Left forelimb (tissue), 1 donor: ENCODE data around the gene BBS1.
"Not testable (repeated sequence)": the region's sequence is repeated elsewhere in the genome, so short reads cannot be mapped to it uniquely, and the experiment has no call there.

Experiments
- DNase-seq: peaks from one replicate; pipeline ENCODE4 v3.0.0-alpha.2; 2018; ENCODE audit warnings: low spot score

Gene BBS1

GRCh38 chr11:66524304-66525040, 14.0 kb downstream of the BBS1 start:
- no peak for DNase-seq

DNA sequence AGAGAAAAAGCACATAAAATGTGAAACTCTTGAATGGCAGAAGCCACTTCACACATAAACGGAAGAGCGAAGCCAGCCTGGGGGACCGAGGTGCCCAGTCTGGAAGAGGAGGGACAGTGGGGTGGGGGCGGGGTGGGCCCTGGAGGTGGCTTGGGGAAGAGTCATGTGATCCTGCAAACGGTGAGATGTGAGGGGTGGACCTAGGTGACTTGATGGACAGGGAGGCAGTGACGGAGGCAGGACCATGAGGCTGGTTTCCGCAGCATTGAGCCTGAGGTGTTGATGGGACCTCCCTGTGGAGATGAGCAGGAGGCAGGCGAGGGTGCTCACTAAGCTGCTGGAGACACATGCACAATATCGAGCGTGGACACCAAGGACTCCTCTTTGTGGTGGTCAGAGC, 18.6 kb downstream of the BBS1 start:
- DNase-seq = no peak

DNA sequence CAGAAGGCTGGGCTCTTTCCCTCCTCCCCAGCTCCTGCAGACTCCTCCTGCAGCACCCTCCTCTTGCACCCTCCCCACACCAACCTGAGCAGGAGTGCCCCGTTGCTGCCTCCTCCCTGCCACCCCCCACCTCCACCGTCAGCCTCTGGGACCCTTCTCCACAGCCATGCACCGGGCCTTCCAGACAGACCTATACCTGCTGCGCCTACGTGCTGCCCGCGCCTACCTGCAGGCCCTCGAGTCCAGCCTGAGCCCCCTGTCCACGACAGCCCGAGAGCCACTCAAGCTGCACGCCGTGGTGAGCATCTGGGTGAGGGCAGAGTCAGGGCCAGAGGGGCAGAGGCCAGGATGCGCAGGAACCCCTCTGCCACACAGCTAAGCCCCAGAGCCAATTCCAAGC, 19.2 kb downstream of the BBS1 start:
- no peak for DNase-seq

DNA sequence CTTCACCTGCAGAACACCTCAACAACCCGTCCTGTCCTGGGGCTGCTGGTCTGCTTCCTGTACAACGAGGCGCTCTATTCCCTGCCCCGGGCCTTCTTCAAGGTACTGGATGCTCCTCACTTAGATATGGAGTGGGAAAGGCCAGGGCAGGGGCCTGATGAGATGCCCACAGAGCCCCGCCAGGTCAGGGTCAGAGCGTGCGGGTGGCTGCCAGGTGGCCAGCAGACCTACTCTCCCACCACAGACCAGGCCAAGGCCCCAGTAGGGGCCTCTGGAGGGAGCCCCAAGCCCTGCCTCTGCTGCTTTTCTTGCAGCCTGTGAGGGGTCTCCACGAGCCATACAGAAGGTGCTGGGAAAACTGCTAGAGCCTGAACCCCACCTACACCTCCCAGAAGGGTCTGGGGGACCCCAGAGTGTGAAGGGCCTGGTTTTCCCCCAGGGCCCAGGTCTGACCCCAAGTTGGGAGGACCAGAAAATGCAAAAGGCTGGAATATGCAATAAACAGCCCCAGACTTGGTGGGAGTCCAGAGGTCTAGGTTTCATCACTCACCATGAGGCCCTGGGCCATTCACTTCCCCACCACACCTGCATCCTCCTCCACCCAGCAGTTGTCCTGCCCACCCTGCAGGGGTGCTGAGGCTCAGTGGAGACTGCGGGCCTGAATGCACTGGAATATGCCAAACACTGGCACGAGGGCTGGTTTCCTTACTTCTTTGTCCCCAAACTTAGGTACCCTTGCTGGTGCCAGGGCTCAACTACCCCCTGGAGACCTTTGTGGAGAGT, 20.7 kb downstream of the BBS1 start:
- DNase-seq = no peak

- no peak for DNase-seq
Measured at GRCh38 chr11:66531841-66532240, 21.4 kb downstream of the BBS1 start.

GRCh38 chr11:66532784-66533183, 22.3 kb downstream of the BBS1 start:
- DNase-seq = no peak

- DNase-seq = peak; percentile 56
Measured at GRCh38 chr11:66539170-66539869, 28.9 kb downstream of the BBS1 start.

DNA sequence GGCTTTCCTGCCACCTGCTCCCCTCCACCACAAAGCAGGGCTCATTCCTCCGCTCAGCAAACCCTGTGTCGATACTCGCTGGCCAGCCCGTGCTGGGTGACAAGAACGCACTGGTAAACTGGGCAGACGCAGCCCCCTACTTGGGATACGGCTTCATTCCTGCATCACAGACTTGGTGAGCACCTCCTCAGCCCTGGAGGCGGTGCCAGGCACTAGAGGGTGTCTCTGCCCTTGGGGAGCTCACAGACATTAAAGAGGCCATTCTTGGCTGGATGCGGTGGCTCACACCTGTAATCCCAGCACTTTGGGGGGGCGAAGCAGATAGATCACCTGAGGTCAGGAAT, 29.4 kb downstream of the BBS1 start:
- peak; percentile 57 for DNase-seq

- not testable (repeated sequence) for DNase-seq
Measured at GRCh38 chr11:66540598-66540997, 30.2 kb downstream of the BBS1 start.

- DNase-seq = no peak
Measured at GRCh38 chr11:66541892-66542291, 31.5 kb downstream of the BBS1 start.

DNA sequence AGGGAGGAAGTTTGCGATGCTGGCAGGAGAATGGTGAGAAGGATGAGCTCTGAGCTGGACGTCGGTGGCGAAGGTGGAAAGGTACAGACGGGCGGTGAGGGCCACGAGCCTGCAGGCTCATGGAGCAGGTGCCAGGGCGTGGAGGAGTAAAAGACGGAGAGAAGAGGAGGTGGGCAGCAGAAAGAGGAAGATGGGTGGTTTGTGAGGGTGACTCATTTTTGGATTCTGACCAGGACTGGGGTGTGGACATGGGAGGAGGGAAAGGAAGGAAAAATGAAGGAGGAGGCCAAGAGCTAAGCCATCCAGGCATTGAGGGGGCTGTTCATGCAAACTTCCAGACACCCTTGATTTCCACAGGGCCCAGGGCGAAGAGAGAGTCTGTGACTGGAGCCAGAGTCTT, 31.9 kb downstream of the BBS1 start:
- DNase-seq = no peak

GRCh38 chr11:66543263-66544107, 33.0 kb downstream of the BBS1 start:
- DNase-seq = no peak

DNA sequence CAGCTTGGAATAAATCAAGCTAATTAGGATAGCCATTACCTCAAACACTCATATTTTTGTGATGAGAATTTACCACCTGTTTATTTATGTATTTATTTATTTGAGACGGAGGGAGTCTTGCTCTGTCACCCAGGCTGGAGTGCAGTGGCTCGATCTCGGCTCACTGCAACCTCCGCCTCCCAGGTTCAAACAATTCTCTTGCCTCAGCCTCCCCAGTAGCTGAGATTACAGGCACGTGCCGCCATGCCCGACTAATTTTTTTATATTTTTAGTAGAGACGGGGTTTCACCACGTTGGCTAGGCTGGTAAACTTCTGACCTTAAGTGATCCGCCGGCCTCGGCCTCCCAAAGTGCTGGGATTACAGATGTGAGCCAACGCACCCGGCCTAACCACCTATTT, 34.5 kb downstream of the BBS1 start:
- not testable (repeated sequence) for DNase-seq

- peak; percentile 94 for DNase-seq
Measured at GRCh38 chr11:66545701-66546367, 35.4 kb downstream of the BBS1 start, which contains the start of gene ZDHHC24. ZDHHC24 (minus strand) TSS chr11:66546048; CDS start chr11:66546003, 45 bp downstream.

DNA sequence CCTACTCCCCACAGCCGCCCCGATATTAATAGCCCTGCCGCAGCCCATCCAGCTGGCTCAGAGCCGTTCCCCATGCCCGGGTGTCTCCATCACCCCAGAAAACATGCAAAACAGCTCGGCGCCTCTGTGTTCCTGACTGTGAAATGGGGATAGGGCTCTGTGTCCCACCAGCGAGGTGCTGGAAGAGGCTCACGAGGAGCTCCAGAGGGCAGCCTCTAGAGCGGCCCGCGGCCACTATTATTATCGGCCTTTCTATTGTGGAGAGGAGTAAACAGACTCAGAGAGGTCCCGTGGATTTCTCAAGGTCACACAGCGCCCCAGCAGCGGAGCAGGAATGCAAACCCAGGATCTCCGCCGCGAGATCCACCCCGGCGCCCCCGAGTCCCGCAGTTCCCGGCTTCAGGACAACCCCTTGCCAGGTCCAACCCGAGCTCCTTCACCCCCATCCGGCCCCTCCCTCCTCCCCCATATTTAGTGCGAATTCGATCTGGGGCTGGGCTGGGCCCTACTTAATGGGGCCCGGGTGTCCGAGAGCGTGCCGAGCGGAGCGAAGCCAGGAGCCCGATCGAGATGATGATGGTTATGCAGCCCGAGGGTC, 36.0 kb downstream of the BBS1 start, which contains the start of gene ACTN3:
Gene ACTN3 (plus strand): TSS at position 536 of the 598 bp plus-strand sequence. CDS start 35 bp downstream, at position 571.
- DNase-seq = no peak

GRCh38 chr11:66546966-66547661, 36.7 kb downstream of the BBS1 start:
- DNase-seq = no peak

DNA sequence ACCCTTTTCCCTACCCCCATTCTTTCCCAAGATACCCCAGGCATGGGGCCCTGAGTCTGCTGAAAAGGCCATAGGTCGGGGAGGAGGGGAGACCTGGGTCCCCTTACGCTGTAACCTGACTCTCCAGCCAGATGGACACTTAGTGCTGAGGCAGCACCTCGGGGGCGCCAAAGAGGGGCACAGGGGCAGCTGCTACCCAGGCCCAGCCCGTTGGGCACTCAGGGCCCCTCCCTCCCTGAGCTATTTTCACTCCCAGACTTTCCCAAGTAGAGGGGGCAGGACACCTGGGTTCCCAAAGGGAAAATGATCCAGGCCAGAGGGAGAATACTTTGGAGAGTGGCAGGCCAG, 37.2 kb downstream of the BBS1 start:
- no peak for DNase-seq

DNA sequence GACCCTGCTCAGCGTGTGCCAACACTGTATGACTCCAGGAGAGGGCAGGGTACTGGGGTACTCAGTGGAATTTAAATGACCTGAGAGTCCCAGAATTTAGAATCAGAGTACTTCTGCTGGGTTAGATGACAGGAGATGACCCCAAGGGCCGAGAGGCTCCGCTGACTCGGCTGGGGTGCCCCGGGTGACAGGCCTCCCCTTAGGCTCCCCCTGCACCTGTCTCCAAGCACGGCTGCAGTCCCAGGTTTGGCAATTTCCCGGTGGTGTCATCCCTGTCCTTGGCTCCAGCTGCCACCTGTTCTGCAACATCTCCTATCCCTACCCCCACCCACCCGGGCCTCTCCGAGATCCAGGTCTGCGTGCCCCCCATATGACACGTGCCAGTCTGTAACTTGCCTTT, 37.6 kb downstream of the BBS1 start:
- no peak for DNase-seq

DNA sequence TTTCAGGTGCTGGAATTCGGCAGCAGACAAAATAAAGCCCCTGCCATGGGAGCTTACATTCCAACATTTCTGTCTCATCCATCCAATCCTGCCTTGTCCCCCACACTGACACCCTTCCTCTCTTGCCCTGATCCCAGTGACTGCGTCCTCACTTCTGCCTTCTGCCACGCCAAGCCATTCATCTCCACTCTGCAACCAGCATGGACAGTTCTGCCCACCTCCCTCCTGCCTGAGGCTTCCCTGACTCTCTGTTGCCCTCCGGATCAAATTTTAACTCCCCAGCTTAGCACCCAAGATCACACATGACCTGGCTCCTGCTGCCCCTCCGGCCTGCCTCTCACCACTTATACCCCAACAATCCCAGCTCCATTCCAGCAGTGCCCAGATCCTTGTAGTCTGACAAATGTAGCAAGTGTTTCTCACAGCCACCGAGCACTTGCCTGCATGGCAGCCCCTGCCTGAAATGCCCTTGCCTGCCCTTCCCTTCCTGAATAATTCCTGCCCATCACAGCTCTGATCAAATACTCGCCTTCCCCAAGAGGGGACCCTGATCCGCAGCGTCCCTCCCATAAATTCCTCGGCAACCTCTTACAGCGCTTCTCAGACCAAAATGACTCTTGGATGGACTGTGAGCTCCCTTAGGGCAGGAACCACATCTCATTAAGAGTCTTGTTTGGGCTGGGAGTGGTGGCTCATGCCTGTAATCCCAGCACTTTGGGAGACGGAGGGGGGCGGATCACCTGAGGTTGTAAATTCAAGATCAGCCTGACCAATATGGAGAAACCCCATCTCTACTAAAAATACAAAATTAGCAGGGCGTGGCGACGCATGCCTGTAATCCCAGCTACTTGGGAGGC, 38.6 kb downstream of the BBS1 start:
- no peak for DNase-seq
